GM12891 (cell line): ENCODE results near the gene TXNDC12.

Source experiments
- POLR2A ChIP-seq: IDR thresholded peaks from 2 replicates; pipeline ENCODE4 v1.6.1; 2011; ENCODE audit warnings: low read depth, low read length, control low read depth
- POLR2AphosphoS5 ChIP-seq: IDR thresholded peaks from 2 replicates; pipeline ENCODE4 v1.6.1; 2011; ENCODE audit warnings: low read depth, low read length, control low read depth

GRCh38 chr1:52102336-52103013, 47.5 kb upstream of the TXNDC12 start:
- no peak for TF ChIP-seq POLR2A
- TF ChIP-seq POLR2AphosphoS5: no peak
